Measurements from ENCODE around the gene SIPA1L3. TPM values are rescaled to one million over a fixed set of nuclear protein-coding genes. Genes with fewer than 3 reads are reported as not detected.

SIPA1L3 gene
- total and polyA plus RNA-seq, 2 of the 13 experiments (the other 11 are each of a cell fraction or from before 2014, with no cell fraction given): 5.5 to 7.7 TPM

DNA sequence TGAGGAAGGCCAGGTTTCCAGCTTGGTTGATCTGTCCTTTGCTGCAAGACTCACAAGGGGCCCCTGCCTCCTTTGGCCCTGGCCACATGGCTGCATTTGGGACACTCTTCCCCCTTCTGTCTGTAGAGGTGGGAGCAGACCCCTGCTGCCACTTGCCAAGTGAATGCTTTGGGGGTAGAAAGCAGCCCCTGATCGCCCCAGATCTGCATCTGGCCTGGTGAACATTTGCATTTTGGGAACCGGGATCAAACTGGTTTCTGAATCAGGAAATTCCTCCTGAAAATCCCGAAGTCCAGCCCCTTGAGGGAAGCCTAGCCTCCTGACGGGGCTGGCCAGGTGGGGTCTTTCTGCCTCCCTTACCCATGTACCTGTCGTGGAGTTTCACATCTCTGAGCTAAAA, 302.1 kb downstream of the SIPA1L3 start (continued):
- TF ChIP-seq ONECUT2 (CRISPR knock-in tag; IDR thresholded peaks at IDR 0.05) (no peak), ZNF607 (CRISPR knock-in tag; IDR thresholded peaks at IDR 0.05; ENCODE audit: borderline replicate concordance) (no peak), E2F1 (CRISPR knock-in tag; IDR thresholded peaks at IDR 0.05) (no peak), ZNF740 (CRISPR knock-in tag; IDR thresholded peaks at IDR 0.05) (no peak), MAF1 (CRISPR knock-in tag; IDR thresholded peaks at IDR 0.05; ENCODE audit: borderline replicate concordance) (no peak), TFDP2 (CRISPR knock-in tag; IDR thresholded peaks at IDR 0.05) (no peak), PCBP2 (optimal IDR thresholded peaks at IDR 0.05; ENCODE audit: low read depth, low read length, poor library complexity, severe bottlenecking) (no peak)
- TF ChIP-seq, protein P1, sequence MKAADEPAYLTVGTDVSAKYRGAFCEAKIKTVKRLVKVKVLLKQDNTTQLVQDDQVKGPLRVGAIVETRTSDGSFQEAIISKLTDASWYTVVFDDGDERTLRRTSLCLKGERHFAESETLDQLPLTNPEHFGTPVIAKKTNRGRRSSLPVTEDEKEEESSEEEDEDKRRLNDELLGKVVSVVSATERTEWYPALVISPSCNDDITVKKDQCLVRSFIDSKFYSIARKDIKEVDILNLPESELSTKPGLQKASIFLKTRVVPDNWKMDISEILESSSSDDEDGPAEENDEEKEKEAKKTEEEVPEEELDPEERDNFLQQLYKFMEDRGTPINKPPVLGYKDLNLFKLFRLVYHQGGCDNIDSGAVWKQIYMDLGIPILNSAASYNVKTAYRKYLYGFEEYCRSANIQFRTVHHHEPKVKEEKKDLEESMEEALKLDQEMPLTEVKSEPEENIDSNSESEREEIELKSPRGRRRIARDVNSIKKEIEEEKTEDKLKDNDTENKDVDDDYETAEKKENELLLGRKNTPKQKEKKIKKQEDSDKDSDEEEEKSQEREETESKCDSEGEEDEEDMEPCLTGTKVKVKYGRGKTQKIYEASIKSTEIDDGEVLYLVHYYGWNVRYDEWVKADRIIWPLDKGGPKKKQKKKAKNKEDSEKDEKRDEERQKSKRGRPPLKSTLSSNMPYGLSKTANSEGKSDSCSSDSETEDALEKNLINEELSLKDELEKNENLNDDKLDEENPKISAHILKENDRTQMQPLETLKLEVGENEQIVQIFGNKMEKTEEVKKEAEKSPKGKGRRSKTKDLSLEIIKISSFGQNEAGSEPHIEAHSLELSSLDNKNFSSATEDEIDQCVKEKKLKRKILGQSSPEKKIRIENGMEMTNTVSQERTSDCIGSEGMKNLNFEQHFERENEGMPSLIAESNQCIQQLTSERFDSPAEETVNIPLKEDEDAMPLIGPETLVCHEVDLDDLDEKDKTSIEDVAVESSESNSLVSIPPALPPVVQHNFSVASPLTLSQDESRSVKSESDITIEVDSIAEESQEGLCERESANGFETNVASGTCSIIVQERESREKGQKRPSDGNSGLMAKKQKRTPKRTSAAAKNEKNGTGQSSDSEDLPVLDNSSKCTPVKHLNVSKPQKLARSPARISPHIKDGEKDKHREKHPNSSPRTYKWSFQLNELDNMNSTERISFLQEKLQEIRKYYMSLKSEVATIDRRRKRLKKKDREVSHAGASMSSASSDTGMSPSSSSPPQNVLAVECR (CRISPR knock-in tag; IDR thresholded peaks at IDR 0.05; ENCODE audit: borderline replicate concordance): no peak
